Adipose tissue (tissue), 3 donors: ENCODE measurements around the gene LRRC27. TPM values are rescaled to one million over a fixed set of nuclear protein-coding genes. Genes with fewer than 3 reads are reported as not detected.

Experiments used
- H3K27ac ChIP-seq: one replicate; pipeline ENCODE4 v1.5.1; 2013; ENCODE audit warnings: low read depth, low read length
- WGBS, 3 donors: extraction: QIAGEN DNeasy Blood & Tissue Kit; methylation state at CpG; one replicate each; pipeline ENCODE4 v1.1.7; 2013; 5-methylcytosine and 5-hydroxymethylcytosine counted together
- polyA plus RNA-seq, 3 donors: library from polyadenylated mRNA; stranded (reverse); fragments of 200-250 nt; gene quantifications; one replicate each; pipeline ENCODE4 v1.2.3, GENCODE V29; 2013
- donor health status: healthy with polysubstance abuse.
- donor health status: Bipolar disorder and iron deficiency.
- donor health status: healthy.

Gene LRRC27
- polyA plus RNA-seq, 3 donors, result 3.4 to 6.1 (median 5.0) TPM

- 50 to 56% (median 53%) methylated on average over 30 of the region's 30 CpGs for WGBS, 3 donors
- peak overlapping the region; percentile 44 for H3K27ac ChIP-seq
Observed at GRCh38 chr10:132421847-132422751, 90.1 kb downstream of the LRRC27 start.

GRCh38 chr10:132422903-132423825, 91.2 kb downstream of the LRRC27 start:
- no peak overlapping the region for H3K27ac ChIP-seq
- WGBS, 3 donors, result 64 to 79% (median 65%) methylated on average over 26 of the region's 26 CpGs

- no peak overlapping the region for H3K27ac ChIP-seq
- WGBS, 3 donors, result 87 to 90% (median 90%) methylated on average over 20 to 21 of the region's 21 CpGs
Observed at GRCh38 chr10:132423966-132424861, 92.2 kb downstream of the LRRC27 start.

GRCh38 chr10:132425029-132425756, 93.2 kb downstream of the LRRC27 start:
- H3K27ac ChIP-seq, result no peak overlapping the region
- 95 to 97% (median 96%) methylated on average over 61 of the region's 61 CpGs for WGBS, 3 donors

- WGBS, 3 donors, result 92 to 95% (median 93%) methylated on average over 9 of the region's 9 CpGs
- H3K27ac ChIP-seq, result no peak overlapping the region
Observed at GRCh38 chr10:132425757-132426155, 93.8 kb downstream of the LRRC27 start.

GRCh38 chr10:132427006-132427771, 95.2 kb downstream of the LRRC27 start:
- WGBS, 3 donors, result 82 to 91% (median 91%) methylated on average over 10 of the region's 10 CpGs
- H3K27ac ChIP-seq, result no peak overlapping the region

- 89 to 100% (median 96%) methylated on average over 2 of the region's 2 CpGs for WGBS, 3 donors
- H3K27ac ChIP-seq, result no peak overlapping the region
Observed at GRCh38 chr10:132427939-132428367, 96.0 kb downstream of the LRRC27 start.

GRCh38 chr10:132428486-132428995, 96.5 kb downstream of the LRRC27 start:
- no peak overlapping the region for H3K27ac ChIP-seq
- 92 to 98% (median 97%) methylated on average over 8 to 11 of the region's 11 CpGs for WGBS, 3 donors

Other genes starting within 250 kb of the LRRC27 start
- under 1 TPM; 0.54 to 0.82 (median 0.67) TPM for gene DPYSL4, start 145.2 kb upstream of the LRRC27 start, polyA plus RNA-seq
- gene STK32C, start 24.2 kb upstream of the LRRC27 start, polyA plus RNA-seq, result 10 to 100 TPM in 1 of 3 donors, 1 to 10 TPM in 2; 7.0 to 12.1 (median 7.2) TPM
- gene PWWP2B, start 65.0 kb downstream of the LRRC27 start, polyA plus RNA-seq, result 10 to 100 TPM in 2 of 3 donors, 1 to 10 TPM in 1; 9.2 to 33.1 (median 17.2) TPM
- 10 to 100 TPM in 2 of 3 donors, 1 to 10 TPM in 1; 7.4 to 25.0 (median 17.5) TPM for gene INPP5A, start 205.6 kb downstream of the LRRC27 start, polyA plus RNA-seq